Osteoblast (primary cell): ENCODE data around the gene CARD19. TPM values are rescaled to one million over a fixed set of nuclear protein-coding genes. Genes with fewer than 3 reads are reported as not detected.

Experiments used
- DNase-seq: peaks from one replicate; pipeline ENCODE4 v3.0.0; 2011; ENCODE audit warnings: low spot score, mixed read lengths; ENCODE audit not compliant: insufficient read length; ENCODE audit errors: missing footprints
- H2AFZ ChIP-seq: 2 replicates; pipeline ENCODE4 v1.6.0; 2011; ENCODE audit warnings: mild to moderate bottlenecking, low read length
- H3K27ac ChIP-seq: 2 replicates; pipeline ENCODE4 v1.5.1; 2011; ENCODE audit warnings: mild to moderate bottlenecking, low read depth, low read length, moderate library complexity
- H3K27me3 ChIP-seq: 2 replicates; pipeline ENCODE4 v1.6.0; 2012; ENCODE audit warnings: mild to moderate bottlenecking, control low read depth, inconsistent platforms, low read length, moderate library complexity; ENCODE audit not compliant: insufficient read depth
- H3K36me3 ChIP-seq: 2 replicates; pipeline ENCODE4 v1.5.1; 2011; ENCODE audit warnings: mild to moderate bottlenecking, low read length, control low read depth, moderate library complexity; ENCODE audit not compliant: insufficient read depth
- H3K4me1 ChIP-seq: 2 replicates; pipeline ENCODE4 v1.5.1; 2011; ENCODE audit warnings: mild to moderate bottlenecking, low read length, control low read depth, moderate library complexity; ENCODE audit not compliant: insufficient read depth
- H3K4me2 ChIP-seq: 2 replicates; pipeline ENCODE4 v1.6.0; 2011; ENCODE audit warnings: mild to moderate bottlenecking, low read length; ENCODE audit not compliant: insufficient read depth
- H3K4me3 ChIP-seq: fragments of 200-600 bp; sonication (generic); 3 replicates; pipeline ENCODE4 v1.5.1; 2012; ENCODE audit warnings: mild to moderate bottlenecking, low read length, inconsistent platforms; ENCODE audit not compliant: insufficient read depth
- H3K79me2 ChIP-seq: 2 replicates; pipeline ENCODE4 v1.6.0; 2012; ENCODE audit warnings: mild to moderate bottlenecking, low read length, control low read depth, inconsistent platforms; ENCODE audit not compliant: insufficient read depth
- H3K9me3 ChIP-seq: 2 replicates; pipeline ENCODE4 v1.5.1; 2011; ENCODE audit warnings: low read depth, low read length, control low read depth
- H4K20me1 ChIP-seq: 2 replicates; pipeline ENCODE4 v1.6.0; 2012; ENCODE audit warnings: mild to moderate bottlenecking, low read length, control low read depth; ENCODE audit not compliant: insufficient read depth
- total RNA-seq: library from RNA; depleted of rRNA; stranded (reverse); fragments of >200 nt; gene quantifications from 2 replicates; pipeline ENCODE4 v1.2.3, GENCODE V29; 2012
- TF ChIP-seq, protein P1 (sequence below): IDR thresholded peaks from 2 replicates; pipeline ENCODE4 v1.5.1; 2011; ENCODE audit warnings: mild to moderate bottlenecking, low read depth, low read length, moderate library complexity; ENCODE audit errors: extremely low read depth

The CARD19 gene
- total RNA-seq, 1 donor, result 38.4 TPM

DNA sequence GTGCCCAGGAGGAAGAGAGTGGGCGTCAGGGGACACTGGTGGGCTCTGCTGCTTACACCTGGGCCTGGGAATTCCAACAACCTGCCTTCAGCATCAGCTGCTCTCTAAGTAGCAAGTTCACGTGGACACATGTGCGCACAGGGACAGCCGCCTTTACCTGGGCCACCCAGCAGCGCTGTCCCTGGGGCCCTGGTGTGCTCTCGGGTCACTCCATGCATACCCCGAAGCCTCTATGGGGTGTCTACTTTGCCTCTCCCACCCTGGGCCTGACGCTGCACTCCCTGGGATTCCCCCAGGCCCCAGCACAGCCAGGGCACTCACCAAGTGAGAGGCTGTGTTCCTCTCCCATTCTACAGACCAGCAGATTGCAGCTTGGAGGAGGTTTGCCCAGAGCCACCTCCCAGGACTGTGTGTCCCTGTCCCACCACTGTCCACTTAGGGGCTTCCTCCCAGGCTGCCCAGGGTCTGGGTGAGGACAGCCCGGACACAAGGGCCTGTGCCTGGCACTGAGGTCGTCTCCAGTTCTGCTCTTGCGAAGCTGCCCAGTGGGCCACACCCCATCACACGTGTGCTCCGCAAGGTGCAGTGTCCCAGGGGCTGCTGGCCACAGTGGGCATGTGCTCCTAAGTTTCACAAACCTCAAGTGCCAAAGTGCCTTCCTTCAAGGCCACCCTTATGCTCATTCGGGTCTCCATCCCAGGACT, 32.1 kb downstream of the CARD19 start:
- Histone ChIP-seq H3K36me3 (peaks cover 2% of the 10 kb centered on the region), H3K4me3 (no peak overlapping the region), H3K27ac (no peak overlapping the region), H3K4me2 (no peak overlapping the region), H3K9me3 (no peaks in the 10 kb centered on the region), H2AFZ (no peak overlapping the region), H4K20me1 (peaks cover 41% of the 10 kb centered on the region), H3K4me1 (peaks cover 11% of the 10 kb centered on the region), H3K79me2 (peaks cover 44% of the 10 kb centered on the region), H3K27me3 (no peaks in the 10 kb centered on the region)
- peak; percentile 32 for DNase-seq
- TF ChIP-seq, protein P1, sequence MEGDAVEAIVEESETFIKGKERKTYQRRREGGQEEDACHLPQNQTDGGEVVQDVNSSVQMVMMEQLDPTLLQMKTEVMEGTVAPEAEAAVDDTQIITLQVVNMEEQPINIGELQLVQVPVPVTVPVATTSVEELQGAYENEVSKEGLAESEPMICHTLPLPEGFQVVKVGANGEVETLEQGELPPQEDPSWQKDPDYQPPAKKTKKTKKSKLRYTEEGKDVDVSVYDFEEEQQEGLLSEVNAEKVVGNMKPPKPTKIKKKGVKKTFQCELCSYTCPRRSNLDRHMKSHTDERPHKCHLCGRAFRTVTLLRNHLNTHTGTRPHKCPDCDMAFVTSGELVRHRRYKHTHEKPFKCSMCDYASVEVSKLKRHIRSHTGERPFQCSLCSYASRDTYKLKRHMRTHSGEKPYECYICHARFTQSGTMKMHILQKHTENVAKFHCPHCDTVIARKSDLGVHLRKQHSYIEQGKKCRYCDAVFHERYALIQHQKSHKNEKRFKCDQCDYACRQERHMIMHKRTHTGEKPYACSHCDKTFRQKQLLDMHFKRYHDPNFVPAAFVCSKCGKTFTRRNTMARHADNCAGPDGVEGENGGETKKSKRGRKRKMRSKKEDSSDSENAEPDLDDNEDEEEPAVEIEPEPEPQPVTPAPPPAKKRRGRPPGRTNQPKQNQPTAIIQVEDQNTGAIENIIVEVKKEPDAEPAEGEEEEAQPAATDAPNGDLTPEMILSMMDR, result no peak

DNA sequence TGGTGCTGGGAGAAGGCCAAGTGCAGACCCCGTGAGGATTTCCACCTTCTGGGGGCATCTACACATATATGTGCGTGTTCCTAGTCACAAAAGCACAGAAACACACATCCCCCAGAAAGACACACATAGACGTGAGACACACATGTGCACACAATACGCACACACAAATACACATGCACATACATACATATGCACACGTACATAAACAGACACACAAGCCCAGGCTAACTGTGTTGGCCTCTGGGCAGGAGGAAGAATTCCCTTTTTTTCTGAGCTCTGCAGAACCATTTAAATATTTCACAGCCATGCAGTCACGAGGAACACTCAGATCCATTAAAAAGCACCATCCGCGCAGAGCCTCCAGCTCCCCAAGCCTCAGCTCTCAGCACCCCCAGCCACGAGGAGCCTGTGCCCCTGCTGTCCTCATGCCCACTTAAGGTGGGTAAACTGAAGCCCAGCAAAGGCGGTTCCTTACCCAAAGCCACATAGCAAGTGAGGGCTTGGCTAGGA, 32.8 kb downstream of the CARD19 start:
- Histone ChIP-seq H3K9me3 (no peaks in the 10 kb centered on the region), H4K20me1 (peaks cover 43% of the 10 kb centered on the region), H3K79me2 (peaks cover 44% of the 10 kb centered on the region), H3K4me1 (peaks cover 16% of the 10 kb centered on the region), H2AFZ (no peak overlapping the region), H3K4me3 (no peak overlapping the region), H3K4me2 (no peak overlapping the region), H3K27ac (no peak overlapping the region), H3K27me3 (no peaks in the 10 kb centered on the region), H3K36me3 (peaks cover 2% of the 10 kb centered on the region)
- DNase-seq, result peak; percentile 66
- TF ChIP-seq, protein P1, result no peak

DNA sequence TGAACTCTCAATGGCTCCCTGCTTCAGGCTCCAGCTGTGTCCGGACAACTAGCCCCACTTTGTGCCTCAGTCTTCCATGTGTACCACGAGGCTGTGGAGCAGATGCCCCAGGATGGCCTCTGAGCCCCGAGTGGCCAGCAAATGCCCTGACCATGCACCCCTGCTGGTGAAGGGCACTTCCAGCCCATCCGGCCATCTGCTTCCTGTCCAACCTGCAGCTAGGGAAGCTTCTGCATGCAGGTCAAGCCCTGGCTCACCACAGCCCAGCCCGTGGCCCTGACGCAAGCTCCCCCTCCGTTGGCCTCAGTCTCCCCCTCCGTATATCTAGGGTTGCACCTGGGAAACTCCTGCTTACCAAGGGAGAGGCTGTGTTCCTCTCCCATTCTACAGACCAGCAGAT, 33.3 kb downstream of the CARD19 start:
- Histone ChIP-seq H3K79me2 (peaks cover 44% of the 10 kb centered on the region), H4K20me1 (peaks cover 43% of the 10 kb centered on the region), H3K9me3 (no peaks in the 10 kb centered on the region), H3K4me3 (no peak overlapping the region), H3K27ac (no peak overlapping the region), H2AFZ (no peak overlapping the region), H3K36me3 (peaks cover 2% of the 10 kb centered on the region), H3K4me1 (peaks cover 16% of the 10 kb centered on the region), H3K27me3 (no peaks in the 10 kb centered on the region), H3K4me2 (no peak overlapping the region)
- TF ChIP-seq, protein P1, result no peak
- peak; percentile 57 for DNase-seq

DNA sequence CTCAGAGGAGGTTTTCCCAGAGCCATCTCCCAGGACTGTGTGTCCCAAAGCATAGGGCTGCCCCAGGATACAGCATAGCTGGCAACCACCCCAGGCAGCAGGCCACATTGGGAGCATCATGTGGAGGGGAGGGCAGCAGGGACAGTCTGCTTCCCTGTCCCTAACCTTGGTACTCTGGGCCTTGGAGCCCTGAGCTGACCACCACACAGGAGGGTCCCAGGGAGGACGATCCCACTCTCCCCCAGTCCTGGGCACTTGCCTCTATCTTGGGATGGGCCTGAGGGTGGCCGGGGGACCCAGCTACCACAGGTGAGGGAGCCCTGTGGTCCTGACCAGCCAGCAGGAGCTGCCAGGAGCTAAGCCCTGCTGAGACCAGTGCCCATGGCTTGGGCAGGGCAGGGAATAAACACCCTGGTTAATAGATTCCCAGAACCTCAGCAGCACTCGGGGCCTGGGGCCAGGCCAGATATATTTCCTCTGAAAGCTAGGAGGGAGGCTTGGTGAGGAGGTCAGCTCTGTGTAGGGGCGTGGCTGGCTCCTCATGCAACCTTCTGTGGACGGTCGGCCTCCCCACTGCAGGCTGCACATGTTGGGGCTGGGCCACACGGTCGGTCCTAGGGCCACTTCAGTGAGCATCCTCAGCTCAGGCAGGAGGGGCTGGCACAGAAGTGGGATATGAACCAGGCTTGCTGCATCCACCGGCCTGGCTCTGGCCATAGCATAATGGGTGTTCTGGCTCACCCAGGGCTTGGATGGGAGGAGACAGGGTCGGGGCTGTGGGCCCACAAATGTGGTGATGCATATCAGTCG, 33.9 kb downstream of the CARD19 start:
- TF ChIP-seq, protein P1, result no peak
- no peak overlapping the region for H3K27ac ChIP-seq
- H2AFZ ChIP-seq, result no peak overlapping the region
- peaks cover 43% of the 10 kb centered on the region for H4K20me1 ChIP-seq
- H3K4me1 ChIP-seq, result peaks cover 19% of the 10 kb centered on the region
- DNase-seq, result peak; percentile 88
- H3K27me3 ChIP-seq, result no peaks in the 10 kb centered on the region
- no peaks in the 10 kb centered on the region for H3K36me3 ChIP-seq
- peaks cover 44% of the 10 kb centered on the region for H3K79me2 ChIP-seq
- H3K9me3 ChIP-seq, result no peaks in the 10 kb centered on the region
- no peak overlapping the region for H3K4me3 ChIP-seq
- H3K4me2 ChIP-seq, result no peak overlapping the region
